Left ventricle myocardium inferior (tissue), 1 donor: Measurements from ENCODE around the gene BFAR. TPM values are rescaled to one million over a fixed set of nuclear protein-coding genes. Genes with fewer than 3 reads are reported as not detected.
A peak's percentile ranks its signal among the peaks of the same experiment; 100 is the strongest.

Source experiments
- DNase-seq: peaks from one replicate; pipeline ENCODE4 v3.0.0-alpha.2; 2020
- H3K27ac ChIP-seq: fragments of 200-600 bp; replicated peaks from 2 replicates; pipeline ENCODE4 v1.8.0; 2021
- H3K27me3 ChIP-seq: fragments of 200-600 bp; 2 replicates; pipeline ENCODE4 v1.8.0; 2021; ENCODE audit warnings: low read depth
- H3K36me3 ChIP-seq: fragments of 200-600 bp; 2 replicates; pipeline ENCODE4 v1.8.0; 2021
- H3K4me1 ChIP-seq: fragments of 200-600 bp; 2 replicates; pipeline ENCODE4 v1.8.0; 2021
- H3K4me3 ChIP-seq: fragments of 200-600 bp; 2 replicates; pipeline ENCODE4 v1.8.0; 2021; ENCODE audit warnings: mild to moderate bottlenecking, moderate library complexity
- H3K9me3 ChIP-seq: fragments of 200-600 bp; replicated peaks from 2 replicates; pipeline ENCODE4 v1.8.0; 2021
- CTCF ChIP-seq: fragments of 200-600 bp; IDR thresholded peaks from 2 replicates; pipeline ENCODE4 v1.8.0; 2021; ENCODE audit warnings: antibody characterized with exemption, mild to moderate bottlenecking, borderline replicate concordance
- intact Hi-C: fragments of 100-400 bp; cut with micrococcal nuclease; formaldehyde crosslinking; loops from one replicate; pipeline ENCODE4 v1.11.0; 2022
- long read RNA-seq: library from polyadenylated mRNA; unstranded; transcript quantifications from one replicate; pipeline ENCODE4 v2.0.0, GENCODE V29; 2021
- total RNA-seq: library from RNA; stranded (reverse); fragmentation: NEBNext Ultra II Directional; extraction: Animal tissue kit (Norgen Biotek cat#: 25700); gene quantifications from one replicate; pipeline ENCODE4 v1.2.1, GENCODE V29; 2021
- donor health status: DM: no; HTN: yes; CAD: no; lungs with severe emphysema.

Gene BFAR
- total RNA-seq = 28.6 TPM
- long read RNA-seq, transcript BFAR-201 (8 exons, 3,039 nt) = major isoform, 42 of 46 reads
- long read RNA-seq, partial matches to known transcripts = 3 of 46 reads
- long read RNA-seq, other reads (novel, unspliced or antisense) = 0 of 46 reads

GRCh38 chr16:14632693-14633569 is at the start of gene BFAR:
Gene BFAR (plus strand): TSS chr16:14632951. CDS start chr16:14644347, 11,396 bp downstream.
- Histone ChIP-seq H3K4me3 (peak within 1 kb of the TSS; percentile 88), H3K4me1 (peaks cover 87% of the 10 kb centered on the region), H3K36me3 (peaks cover 3% of the 10 kb centered on the region), H3K27me3 (no peaks in the 10 kb centered on the region), H3K27ac (peak within 1 kb of the TSS; percentile 93), H3K9me3 (no peaks in the 10 kb centered on the region)
- intact Hi-C loops = no loop called here
- DNase-seq = peak; percentile 100
- no peak for TF ChIP-seq CTCF

- DNase-seq = no peak
- peaks cover 83% of the 10 kb centered on the region for H3K36me3 ChIP-seq
Observed at GRCh38 chr16:14585287-14585686, 47.5 kb upstream of the BFAR start.

GRCh38 chr16:14586637-14587305 is 46.0 kb upstream of the BFAR start:
- H3K27me3 ChIP-seq = no peaks in the 10 kb centered on the region
- no peak overlapping the region for H3K4me3 ChIP-seq
- peaks cover 83% of the 10 kb centered on the region for H3K36me3 ChIP-seq
- no peak for DNase-seq
- intact Hi-C loops = no loop called here
- no peak overlapping the region for H3K27ac ChIP-seq
- TF ChIP-seq CTCF = no peak
- no peaks in the 10 kb centered on the region for H3K4me1 ChIP-seq
- H3K9me3 ChIP-seq = no peaks in the 10 kb centered on the region

More at GRCh38 chr16:14585287-14585686, 47.5 kb upstream of the BFAR start:
- no peak overlapping the region for H3K4me3 ChIP-seq
- TF ChIP-seq CTCF = no peak
- no peaks in the 10 kb centered on the region for H3K9me3 ChIP-seq
- no peaks in the 10 kb centered on the region for H3K4me1 ChIP-seq
- intact Hi-C loops = no loop called here
- H3K27ac ChIP-seq = no peak overlapping the region
- no peaks in the 10 kb centered on the region for H3K27me3 ChIP-seq

- no peak overlapping the region for H3K4me3 ChIP-seq
- H3K4me1 ChIP-seq = no peaks in the 10 kb centered on the region
- H3K27me3 ChIP-seq = no peaks in the 10 kb centered on the region
- H3K36me3 ChIP-seq = peaks cover 94% of the 10 kb centered on the region
- no peaks in the 10 kb centered on the region for H3K9me3 ChIP-seq
- peak; percentile 53 for TF ChIP-seq CTCF
- no peak overlapping the region for H3K27ac ChIP-seq
- intact Hi-C loops = no loop called here
- DNase-seq = no peak
Observed at GRCh38 chr16:14600164-14600563, 32.6 kb upstream of the BFAR start.

GRCh38 chr16:14602443-14602963 is 30.2 kb upstream of the BFAR start:
- intact Hi-C loops = no loop called here
- H3K27ac ChIP-seq = no peak overlapping the region
- no peak for DNase-seq
- H3K9me3 ChIP-seq = no peaks in the 10 kb centered on the region
- no peaks in the 10 kb centered on the region for H3K4me1 ChIP-seq
- peaks cover 96% of the 10 kb centered on the region for H3K36me3 ChIP-seq
- H3K4me3 ChIP-seq = no peak overlapping the region
- H3K27me3 ChIP-seq = no peaks in the 10 kb centered on the region
- no peak for TF ChIP-seq CTCF
